ENCODE results near the gene DLK2.
A peak's percentile ranks its signal among the peaks of the same experiment; 100 is the strongest.
"Not testable (repeated sequence)": the region's sequence is repeated elsewhere in the genome, so short reads cannot be mapped to it uniquely, and the experiment has no call there.

The DLK2 gene

GRCh38 chr6:43455531-43456428 lies at the start of gene DLK2:
DLK2 (minus strand) TSS chr6:43455548; CDS start chr6:43454825, 723 bp downstream.
- DNase-seq, result peak; percentile 42

- no peak for DNase-seq
Measured at GRCh38 chr6:43503443-43503842, 48.1 kb upstream of the DLK2 start.

- DNase-seq, result no peak
Measured at GRCh38 chr6:43502666-43503065, 47.3 kb upstream of the DLK2 start.

- DNase-seq, result no peak
Measured at GRCh38 chr6:43500921-43501320, 45.6 kb upstream of the DLK2 start.

GRCh38 chr6:43499028-43499815 lies 43.9 kb upstream of the DLK2 start:
- no peak for DNase-seq

GRCh38 chr6:43498291-43498690 lies 42.9 kb upstream of the DLK2 start:
- DNase-seq, result not testable (repeated sequence)

- DNase-seq, result no peak
Measured at GRCh38 chr6:43497689-43498088, 42.3 kb upstream of the DLK2 start.

GRCh38 chr6:43497129-43497396 lies 41.7 kb upstream of the DLK2 start:
- no peak for DNase-seq

- no peak for DNase-seq
Measured at GRCh38 chr6:43496370-43497128, 41.2 kb upstream of the DLK2 start.

- DNase-seq, result no peak
Measured at GRCh38 chr6:43495409-43495941, 40.1 kb upstream of the DLK2 start.

- DNase-seq, result no peak
Measured at GRCh38 chr6:43494766-43495165, 39.4 kb upstream of the DLK2 start.

- DNase-seq, result no peak
Measured at GRCh38 chr6:43494321-43494720, 39.0 kb upstream of the DLK2 start.

GRCh38 chr6:43493833-43494232 lies 38.5 kb upstream of the DLK2 start:
- no peak for DNase-seq

GRCh38 chr6:43493230-43493629 lies 37.9 kb upstream of the DLK2 start:
- DNase-seq, result no peak

- no peak for DNase-seq
Measured at GRCh38 chr6:43492673-43493072, 37.3 kb upstream of the DLK2 start.

- peak; percentile 79 for DNase-seq
Measured at GRCh38 chr6:43491750-43492661, 36.7 kb upstream of the DLK2 start.

GRCh38 chr6:43490523-43490939 lies 35.2 kb upstream of the DLK2 start:
- no peak for DNase-seq

- DNase-seq, result no peak
Measured at GRCh38 chr6:43489277-43490072, 34.1 kb upstream of the DLK2 start.

- no peak for DNase-seq
Measured at GRCh38 chr6:43488667-43489276, 33.4 kb upstream of the DLK2 start.

GRCh38 chr6:43481591-43482236 lies 26.4 kb upstream of the DLK2 start:
- DNase-seq, result no peak
